Colonic mucosa (tissue), 4 donors: ENCODE results near the gene PSG4. TPM values are rescaled to one million over a fixed set of nuclear protein-coding genes. Genes with fewer than 3 reads are reported as not detected.
A peak's percentile ranks its signal among the peaks of the same experiment; 100 is the strongest.
"Not testable (repeated sequence)": the region's sequence is repeated elsewhere in the genome, so short reads cannot be mapped to it uniquely, and the experiment has no call there.

ENCODE experiments used
- DNase-seq: peaks from one replicate; pipeline ENCODE4 v3.0.0-alpha.2; 2020
- H3K27ac ChIP-seq: fragments of 200-600 bp; one replicate; pipeline ENCODE4 v1.8.0; 2021
- H3K27me3 ChIP-seq: fragments of 200-600 bp; one replicate; pipeline ENCODE4 v1.8.0; 2021
- H3K36me3 ChIP-seq: fragments of 200-600 bp; one replicate; pipeline ENCODE4 v1.8.0; 2021
- H3K4me1 ChIP-seq: fragments of 200-600 bp; one replicate; pipeline ENCODE4 v1.8.0; 2021; ENCODE audit warnings: mild to moderate bottlenecking
- H3K4me3 ChIP-seq: fragments of 200-600 bp; one replicate; pipeline ENCODE4 v1.8.0; 2021
- H3K9ac ChIP-seq, 2 donors: one replicate each; pipeline ENCODE4 v1.7.0; 2013; ENCODE audit warnings: control low read depth in 2 of 2, low read depth in 2 of 2, low read length in 2 of 2
- H3K9me3 ChIP-seq: fragments of 200-600 bp; one replicate; pipeline ENCODE4 v1.8.0; 2021
- CTCF ChIP-seq: fragments of 200-600 bp; IDR thresholded peaks from one replicate; pipeline ENCODE4 v1.8.0; 2022; ENCODE audit warnings: antibody characterized with exemption, mild to moderate bottlenecking
- intact Hi-C: fragments of 100-400 bp; cut with DNase I; formaldehyde crosslinking; loops from one replicate; pipeline ENCODE4 v1.14.1; 2022
- total RNA-seq, 2 donors: library from RNA; stranded (reverse); fragmentation: NEBNext Ultra II Directional in 1 of 2; extraction: Animal tissue kit (Norgen Biotek cat#: 25700) in 1 of 2; gene quantifications; one replicate each; pipeline ENCODE4 v1.2.1, GENCODE V29; 2021
- donor health status: healthy.
- donor health status: DM: no; HTN: no; CAD: no.
- donor health status: DM: no; HTN: no; CAD: no.

The PSG4 gene
- total RNA-seq, 2 donors from 2014 or later: not detected

DNA sequence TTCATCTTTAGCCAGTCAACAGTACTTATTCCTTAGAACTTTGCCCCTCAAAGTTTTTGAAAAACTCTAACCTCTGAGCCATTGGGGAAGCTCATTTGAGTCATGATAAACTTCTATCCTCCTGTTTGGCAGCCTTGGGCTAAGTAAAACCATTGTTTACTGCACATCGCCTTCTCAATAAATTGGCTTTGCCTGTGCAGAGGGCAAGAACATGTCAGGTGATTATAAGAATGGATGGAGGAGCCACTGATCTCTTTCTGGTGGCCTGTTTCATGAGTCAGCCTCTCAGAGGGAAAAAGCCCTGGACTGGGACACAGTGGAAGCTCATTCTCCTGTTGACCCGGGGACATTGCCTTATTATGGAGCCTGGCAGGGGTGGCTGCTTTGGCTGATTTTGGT is 19.4 kb upstream of the PSG4 start:
- intact Hi-C loops: no loop called here
- H3K27ac ChIP-seq: no peak overlapping the region
- no peak overlapping the region for H3K9ac ChIP-seq
- H3K27me3 ChIP-seq: no peaks in the 10 kb centered on the region
- no peak overlapping the region for H3K4me3 ChIP-seq
- H3K4me1 ChIP-seq: no peaks in the 10 kb centered on the region
- no peak for TF ChIP-seq CTCF
- H3K9me3 ChIP-seq: no peaks in the 10 kb centered on the region
- no peaks in the 10 kb centered on the region for H3K36me3 ChIP-seq
- no peak for DNase-seq

- H3K36me3 ChIP-seq, DNase-seq, H3K27ac ChIP-seq, H3K9ac ChIP-seq, intact Hi-C loops, H3K4me1 ChIP-seq, H3K27me3 ChIP-seq, H3K9me3 ChIP-seq, H3K4me3 ChIP-seq: not testable (repeated sequence)
Observed at GRCh38 chr19:43224201-43224854, 18.9 kb upstream of the PSG4 start.

GRCh38 chr19:43221891-43222290 is 16.5 kb upstream of the PSG4 start:
- H3K4me3 ChIP-seq, H3K36me3 ChIP-seq, intact Hi-C loops, H3K27ac ChIP-seq, H3K4me1 ChIP-seq, H3K27me3 ChIP-seq, DNase-seq, H3K9me3 ChIP-seq, H3K9ac ChIP-seq: not testable (repeated sequence)

- DNase-seq, H3K27ac ChIP-seq, intact Hi-C loops, H3K36me3 ChIP-seq, H3K9me3 ChIP-seq, H3K9ac ChIP-seq, H3K4me3 ChIP-seq, H3K27me3 ChIP-seq, H3K4me1 ChIP-seq: not testable (repeated sequence)
Observed at GRCh38 chr19:43219136-43219535, 13.7 kb upstream of the PSG4 start.

DNA sequence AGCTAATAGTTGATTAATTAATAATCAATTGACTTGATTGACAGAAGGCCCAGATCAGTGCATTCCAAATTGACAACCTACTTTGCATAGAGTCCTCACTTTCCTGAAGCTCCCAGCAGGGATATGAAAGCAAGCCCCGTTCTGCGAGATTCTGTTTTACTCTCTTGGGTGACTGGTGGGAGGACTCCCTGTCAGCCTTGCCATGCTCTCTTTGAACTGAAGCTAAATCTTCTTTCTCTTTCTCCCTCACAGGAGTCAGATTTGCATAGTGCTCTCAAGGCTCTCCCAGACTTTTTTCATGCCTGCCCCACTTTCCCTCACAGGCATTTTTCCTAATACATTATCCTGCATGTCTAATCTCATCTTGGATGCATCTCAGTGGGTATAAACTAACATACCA is 10.4 kb upstream of the PSG4 start:
- H3K9ac ChIP-seq, H3K36me3 ChIP-seq, DNase-seq, H3K9me3 ChIP-seq, H3K4me3 ChIP-seq, H3K27me3 ChIP-seq, H3K4me1 ChIP-seq, H3K27ac ChIP-seq, intact Hi-C loops: not testable (repeated sequence)

GRCh38 chr19:43207991-43208390 is 2.6 kb upstream of the PSG4 start:
- no peak overlapping the region for H3K27ac ChIP-seq
- no peak overlapping the region for H3K4me3 ChIP-seq
- no peaks in the 10 kb centered on the region for H3K36me3 ChIP-seq
- H3K27me3 ChIP-seq: no peaks in the 10 kb centered on the region
- DNase-seq: no peak
- no peaks in the 10 kb centered on the region for H3K4me1 ChIP-seq
- intact Hi-C loops: no loop called here
- TF ChIP-seq CTCF: no peak
- H3K9me3 ChIP-seq: no peaks in the 10 kb centered on the region
- H3K9ac ChIP-seq: no peak overlapping the region

DNA sequence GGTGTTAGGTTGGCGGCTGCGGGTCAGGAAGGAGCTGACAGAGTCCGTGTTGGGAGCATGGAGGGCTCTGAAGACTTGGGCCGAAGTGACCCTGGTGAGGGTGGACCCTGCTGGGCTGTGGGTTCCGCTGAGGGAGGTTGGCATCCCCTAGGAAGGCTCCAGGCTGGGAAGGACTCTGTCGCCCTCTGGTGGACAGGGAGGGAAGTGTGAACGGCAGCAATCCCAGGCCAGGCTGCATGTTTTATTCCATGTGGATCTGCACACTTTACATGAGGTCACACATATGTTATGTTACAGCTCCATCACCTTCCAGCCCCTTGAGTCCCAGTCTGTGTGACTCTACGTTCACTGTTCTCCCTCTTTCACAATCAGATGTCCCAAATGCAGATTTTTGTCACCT is 1.7 kb upstream of the PSG4 start:
- H3K27me3 ChIP-seq, H3K9ac ChIP-seq, H3K9me3 ChIP-seq, H3K36me3 ChIP-seq, intact Hi-C loops, DNase-seq, H3K4me1 ChIP-seq, H3K4me3 ChIP-seq, H3K27ac ChIP-seq: not testable (repeated sequence)

- intact Hi-C loops, DNase-seq, H3K27me3 ChIP-seq, H3K36me3 ChIP-seq, H3K27ac ChIP-seq, H3K4me1 ChIP-seq, H3K9me3 ChIP-seq, H3K9ac ChIP-seq, H3K4me3 ChIP-seq: not testable (repeated sequence)
Observed at GRCh38 chr19:43203611-43204010, 1.8 kb downstream of the PSG4 start.

- H3K4me1 ChIP-seq, DNase-seq, intact Hi-C loops, H3K36me3 ChIP-seq, H3K9ac ChIP-seq, H3K4me3 ChIP-seq, H3K9me3 ChIP-seq, H3K27me3 ChIP-seq, H3K27ac ChIP-seq: not testable (repeated sequence)
Observed at GRCh38 chr19:43201891-43202290, 3.5 kb downstream of the PSG4 start.

DNA sequence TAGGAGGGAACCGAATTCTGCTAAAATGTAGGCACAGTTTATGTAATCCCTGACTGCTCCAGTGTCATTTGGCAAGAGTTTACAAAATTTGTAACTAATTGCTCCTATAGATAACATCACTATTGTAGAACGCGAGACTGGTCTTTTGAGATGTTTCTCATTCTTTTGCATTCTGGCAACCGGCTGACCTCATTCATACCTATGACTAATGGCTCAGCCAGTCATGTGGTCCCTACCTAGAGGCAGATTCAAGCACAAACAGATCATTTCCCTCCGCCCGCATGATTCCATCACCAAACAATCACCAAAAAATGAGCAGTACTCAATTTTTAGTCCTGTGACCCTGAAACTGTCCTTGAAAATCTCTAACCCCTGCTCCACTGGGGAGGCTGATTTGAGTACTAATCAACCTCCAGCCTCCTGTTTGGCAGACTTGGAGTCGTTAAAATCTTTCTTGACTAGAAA is 4.1 kb downstream of the PSG4 start:
- H3K9ac ChIP-seq, H3K27ac ChIP-seq: not testable (repeated sequence)

DNA sequence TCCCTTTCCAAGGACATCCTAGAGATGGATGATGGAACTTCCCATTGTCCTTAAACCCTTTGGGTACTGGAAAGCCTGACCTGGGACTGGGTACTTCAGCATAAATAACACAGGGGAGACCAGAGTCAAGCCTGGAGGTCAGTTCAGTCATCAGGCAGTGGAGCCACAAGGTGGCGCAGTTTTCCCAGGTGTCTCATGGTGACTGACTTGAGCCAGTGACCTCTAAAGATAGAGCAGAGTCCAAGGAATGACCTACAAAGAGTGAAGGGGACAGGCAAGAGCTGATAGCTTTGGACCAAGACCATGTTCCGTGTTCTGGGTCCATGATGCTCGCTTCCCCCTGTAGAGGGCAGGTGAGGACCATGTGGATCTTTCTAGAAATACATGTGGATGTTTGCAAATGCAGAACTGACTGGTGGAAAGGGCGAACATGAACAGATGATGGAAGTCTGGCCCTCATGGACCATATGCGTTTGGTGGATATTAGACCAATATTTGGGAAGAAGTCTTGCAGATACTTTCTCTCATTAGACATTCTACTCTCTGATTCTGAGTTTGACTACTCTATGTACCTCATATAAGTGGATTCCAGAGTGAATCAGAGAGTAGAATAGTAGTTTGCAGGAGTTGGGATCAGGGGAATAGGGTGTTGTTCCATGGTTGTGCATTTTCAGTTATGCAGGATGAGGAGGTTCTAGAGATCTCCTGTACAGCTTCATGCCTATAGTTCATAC is 6.6 kb downstream of the PSG4 start:
- intact Hi-C loops, H3K4me3 ChIP-seq, H3K27ac ChIP-seq, H3K27me3 ChIP-seq, H3K4me1 ChIP-seq, H3K9ac ChIP-seq, H3K36me3 ChIP-seq, H3K9me3 ChIP-seq: not testable (repeated sequence)
- DNase-seq: peak; percentile 35

More for the DNA sequence above, 4.1 kb downstream of the PSG4 start:
- intact Hi-C loops, H3K4me3 ChIP-seq, H3K36me3 ChIP-seq, H3K27me3 ChIP-seq, H3K9me3 ChIP-seq, DNase-seq, H3K4me1 ChIP-seq: not testable (repeated sequence)
